Prostate gland (tissue), 2 donors: ENCODE data around the gene NSD2.

Source experiments
- POLR2A ChIP-seq: fragments of 450-650 bp; IDR thresholded peaks from one replicate; pipeline ENCODE4 v1.6.1; 2016; ENCODE audit warnings: antibody characterized with exemption, mild to moderate bottlenecking
- POLR2AphosphoS5 ChIP-seq: sonication (generic); formaldehyde crosslinking; IDR thresholded peaks from one replicate; pipeline ENCODE4 v1.6.1; 2017; ENCODE audit warnings: antibody characterized with exemption
- TF ChIP-seq, protein P1 (sequence below), 4 experiments: fragments of 200-600 bp in 2 of 4; fragments of 450-650 bp in 2 of 4; sonication (generic) in 2 of 4; IDR thresholded peaks; 1 replicate in 3 of 4; 2 replicates in 1 of 4; pipeline ENCODE4 v1.5.1; 2016 to 2019; ENCODE audit warnings: antibody characterized with exemption in 4 of 4, mild to moderate bottlenecking in 2 of 4, moderate library complexity in 2 of 4

DNA sequence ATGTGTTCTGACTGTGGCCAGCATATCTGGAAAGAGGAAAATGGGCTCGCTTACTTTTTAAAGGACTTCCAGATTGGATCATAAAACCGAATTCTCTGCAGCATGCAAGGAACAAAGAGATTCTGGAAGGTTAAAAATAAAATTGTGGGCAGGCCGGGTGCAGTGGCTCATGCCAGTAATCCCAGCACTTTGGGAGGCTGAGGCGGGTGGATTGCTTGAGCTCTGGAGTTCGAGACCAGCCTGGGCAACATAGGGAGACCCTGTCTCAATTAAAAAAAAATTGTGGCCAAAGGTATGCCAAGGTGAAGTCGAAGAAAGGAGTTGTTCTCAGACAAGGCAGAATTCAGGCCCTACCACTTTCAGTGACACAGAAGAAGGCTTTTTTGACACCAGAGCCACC is 99.7 kb downstream of the NSD2 start:
- TF ChIP-seq, protein P1, sequence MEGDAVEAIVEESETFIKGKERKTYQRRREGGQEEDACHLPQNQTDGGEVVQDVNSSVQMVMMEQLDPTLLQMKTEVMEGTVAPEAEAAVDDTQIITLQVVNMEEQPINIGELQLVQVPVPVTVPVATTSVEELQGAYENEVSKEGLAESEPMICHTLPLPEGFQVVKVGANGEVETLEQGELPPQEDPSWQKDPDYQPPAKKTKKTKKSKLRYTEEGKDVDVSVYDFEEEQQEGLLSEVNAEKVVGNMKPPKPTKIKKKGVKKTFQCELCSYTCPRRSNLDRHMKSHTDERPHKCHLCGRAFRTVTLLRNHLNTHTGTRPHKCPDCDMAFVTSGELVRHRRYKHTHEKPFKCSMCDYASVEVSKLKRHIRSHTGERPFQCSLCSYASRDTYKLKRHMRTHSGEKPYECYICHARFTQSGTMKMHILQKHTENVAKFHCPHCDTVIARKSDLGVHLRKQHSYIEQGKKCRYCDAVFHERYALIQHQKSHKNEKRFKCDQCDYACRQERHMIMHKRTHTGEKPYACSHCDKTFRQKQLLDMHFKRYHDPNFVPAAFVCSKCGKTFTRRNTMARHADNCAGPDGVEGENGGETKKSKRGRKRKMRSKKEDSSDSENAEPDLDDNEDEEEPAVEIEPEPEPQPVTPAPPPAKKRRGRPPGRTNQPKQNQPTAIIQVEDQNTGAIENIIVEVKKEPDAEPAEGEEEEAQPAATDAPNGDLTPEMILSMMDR (IDR thresholded peaks at IDR 0.05) = no peak
- TF ChIP-seq POLR2AphosphoS5 (no peak), POLR2A (no peak)
